Stimulated activated CD8-positive, alpha-beta memory T cell treated with anti-CD3 and anti-CD28 coated beads, Interleukin-12 subunit alpha, Interleukin-12 subunit beta, amount 100 ng/mL, for 1 hour (primary cell): ENCODE data around the gene NOL12.
"Not testable (repeated sequence)": the region's sequence is repeated elsewhere in the genome, so short reads cannot be mapped to it uniquely, and the experiment has no call there.

Experiments used
- DNase-seq: peaks from one replicate; pipeline ENCODE4 v3.0.0-alpha.2; 2020; ENCODE audit warnings: low read depth

NOL12 gene

DNA sequence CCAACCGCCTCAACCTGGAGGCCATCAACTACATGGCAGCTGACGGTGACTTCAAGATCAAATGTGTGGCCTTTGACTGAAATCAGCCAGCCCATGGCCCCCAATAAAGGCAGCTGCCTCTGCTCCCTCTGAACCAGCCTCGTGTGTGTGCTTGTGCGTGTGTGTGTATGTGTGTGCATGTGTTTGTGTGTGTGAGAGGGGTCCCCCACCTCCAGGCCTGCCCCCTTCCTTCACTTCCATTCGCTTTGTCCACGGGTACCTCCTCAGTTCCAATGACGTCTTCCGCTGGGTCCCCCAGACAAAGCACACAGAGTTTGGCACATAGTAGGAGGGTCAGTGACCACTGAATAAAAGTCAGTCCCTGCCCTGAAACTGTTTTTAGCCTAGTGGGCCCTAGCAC, 6.5 kb upstream of the NOL12 start:
- DNase-seq, result no peak

GRCh38 chr22:37680191-37680851, 5.8 kb upstream of the NOL12 start:
- no peak for DNase-seq

DNA sequence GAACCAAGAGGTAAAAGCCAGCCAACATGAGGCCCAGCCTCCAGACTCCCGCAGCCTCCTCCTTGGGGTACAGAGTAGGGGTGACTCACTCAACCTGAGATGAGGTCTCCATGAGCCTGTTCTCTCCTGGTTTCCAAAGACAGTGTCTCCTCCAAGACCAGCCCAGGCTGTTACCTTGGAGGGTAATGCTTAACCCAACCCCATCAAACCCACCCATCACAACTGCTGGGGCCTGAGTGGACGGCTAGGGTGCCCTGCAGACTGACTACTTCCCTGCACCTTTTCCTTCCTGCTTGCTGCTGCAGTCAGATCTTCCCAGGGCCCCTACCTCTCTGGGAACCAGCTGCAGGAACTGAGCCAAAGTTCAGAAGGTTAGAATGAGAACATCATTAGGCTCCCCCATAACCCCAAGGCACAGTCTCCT, 5.1 kb upstream of the NOL12 start:
- no peak for DNase-seq

DNA sequence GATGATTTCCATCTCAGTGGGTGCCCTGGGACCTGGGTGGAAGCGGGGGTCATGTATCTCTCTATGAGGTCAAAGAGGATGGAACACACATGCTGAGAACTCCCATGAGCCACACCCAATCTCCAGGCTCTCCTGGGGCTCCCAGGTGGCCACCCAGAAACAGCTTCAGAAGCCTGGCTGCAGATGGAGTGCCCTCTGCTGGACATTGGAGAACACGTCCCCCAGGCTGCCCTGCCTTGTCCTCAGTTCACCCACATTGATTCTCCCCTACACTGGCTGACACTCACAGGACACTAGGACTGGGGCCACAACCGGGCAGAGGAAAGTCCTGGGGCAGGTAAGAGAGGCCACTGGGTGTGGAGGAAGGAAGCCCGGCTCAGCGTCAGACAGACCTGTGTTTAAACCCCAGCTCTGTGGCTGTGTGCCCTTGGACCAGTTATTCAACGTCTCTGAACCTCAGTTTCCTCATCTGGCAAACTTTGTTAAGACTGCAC, 4.5 kb upstream of the NOL12 start:
- peak; percentile 59 for DNase-seq

GRCh38 chr22:37684803-37685615, 1.1 kb upstream of the NOL12 start:
- no peak for DNase-seq

GRCh38 chr22:37690407-37690806, 4.3 kb downstream of the NOL12 start:
- DNase-seq, result no peak

DNA sequence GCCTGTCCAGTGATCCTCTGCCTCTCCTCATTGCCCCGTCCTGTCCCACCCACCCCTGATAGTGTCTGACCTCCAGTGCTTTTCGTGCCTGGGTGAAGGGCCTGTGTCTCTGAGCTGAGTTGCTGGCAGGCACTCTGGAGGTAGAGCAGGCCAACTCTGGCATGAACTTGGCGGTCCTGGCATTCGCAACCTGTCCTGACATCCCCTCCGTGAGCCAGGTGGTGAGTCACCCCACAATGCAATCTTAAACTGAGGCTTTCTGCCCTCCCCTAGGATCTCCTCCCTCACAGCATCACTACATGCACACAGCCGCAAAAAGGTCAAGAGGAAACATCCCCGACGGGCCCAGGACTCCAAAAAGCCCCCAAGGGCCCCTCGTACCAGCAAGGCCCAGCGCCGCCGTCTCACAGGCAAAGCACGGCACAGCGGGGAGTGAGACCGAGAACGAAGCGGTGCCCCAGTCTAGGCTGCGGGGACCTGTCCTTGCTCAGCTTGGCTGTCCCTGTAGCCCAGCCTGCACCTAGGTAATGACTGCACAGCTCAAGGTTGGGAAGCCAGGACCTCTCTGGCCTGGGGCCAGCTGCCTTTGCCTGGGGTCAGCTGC, 4.9 kb downstream of the NOL12 start:
- no peak for DNase-seq

DNA sequence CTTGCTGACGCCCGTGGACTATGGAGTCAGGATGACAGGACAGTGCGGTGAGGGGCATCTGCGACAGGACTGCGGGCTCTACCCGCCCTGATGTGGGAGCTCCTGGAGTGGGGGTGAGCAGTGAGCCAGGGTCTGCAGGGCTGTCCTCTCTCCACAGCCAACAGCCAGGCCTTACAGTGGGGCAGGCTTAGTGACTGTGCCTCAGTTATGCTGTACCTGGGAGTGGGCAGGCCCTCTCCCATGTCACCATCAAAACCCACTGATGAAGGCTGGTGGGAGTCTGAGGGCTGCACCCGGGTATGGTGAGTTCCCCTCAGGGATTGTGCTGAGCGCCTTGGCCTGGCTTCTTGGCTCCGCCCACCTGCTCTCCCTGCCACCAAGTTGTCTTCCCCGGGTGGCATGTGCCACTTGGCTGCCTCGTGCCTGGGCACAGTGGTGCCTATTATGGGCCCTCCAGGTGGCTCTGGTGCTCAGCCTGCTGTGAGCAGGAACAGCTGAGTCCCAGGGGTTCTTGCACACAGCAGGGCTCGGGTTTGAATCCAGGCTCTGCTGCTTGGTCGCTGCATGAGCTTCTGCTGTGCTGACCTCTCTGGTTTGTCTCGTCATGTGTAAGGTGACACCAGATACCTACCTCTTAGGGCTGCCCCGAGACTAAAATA, 6.6 kb downstream of the NOL12 start:
- no peak for DNase-seq

DNA sequence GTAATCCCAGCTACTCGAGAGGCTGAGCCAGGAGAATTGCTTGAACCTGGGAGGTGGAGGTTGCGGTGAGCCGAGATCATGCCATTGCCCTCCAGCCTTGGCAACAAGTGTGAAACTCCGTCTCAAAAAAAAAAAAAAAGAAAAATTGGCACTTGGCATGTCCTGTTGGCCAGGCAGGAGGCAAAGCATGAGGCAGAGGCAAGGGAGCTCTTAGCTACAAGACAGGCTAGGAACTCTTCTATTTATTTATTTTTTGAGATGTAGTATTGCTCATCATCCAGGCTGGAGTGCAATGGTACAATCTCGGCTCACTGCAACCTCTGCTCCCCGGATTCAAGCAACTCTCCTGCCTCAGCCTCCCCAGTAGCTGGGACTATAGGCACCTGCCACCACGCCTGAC, 8.0 kb downstream of the NOL12 start:
- not testable (repeated sequence) for DNase-seq

GRCh38 chr22:37696260-37696656, 10.1 kb downstream of the NOL12 start:
- not testable (repeated sequence) for DNase-seq

GRCh38 chr22:37696657-37697537, 10.8 kb downstream of the NOL12 start, which contains the start of gene TRIOBP:
Gene TRIOBP (plus strand): TSS chr22:37697048. CDS start chr22:37701366, 4,318 bp downstream.
- peak; percentile 65 for DNase-seq

DNA sequence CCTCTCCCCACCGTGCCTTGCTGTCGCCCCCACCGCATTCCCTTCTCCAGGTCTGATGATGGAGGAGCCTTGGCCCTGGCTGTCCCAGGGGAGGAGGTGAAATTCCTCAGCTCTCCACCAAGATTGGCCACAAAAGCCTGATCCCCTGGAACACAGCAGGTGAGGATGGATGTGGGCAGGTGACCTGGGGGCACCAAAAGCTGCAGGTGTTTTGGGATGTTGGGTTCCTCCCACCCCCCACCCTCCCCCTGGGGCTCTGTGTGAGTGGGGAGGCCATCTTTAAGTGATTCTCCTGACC, 11.3 kb downstream of the NOL12 start:
- DNase-seq, result no peak

DNA sequence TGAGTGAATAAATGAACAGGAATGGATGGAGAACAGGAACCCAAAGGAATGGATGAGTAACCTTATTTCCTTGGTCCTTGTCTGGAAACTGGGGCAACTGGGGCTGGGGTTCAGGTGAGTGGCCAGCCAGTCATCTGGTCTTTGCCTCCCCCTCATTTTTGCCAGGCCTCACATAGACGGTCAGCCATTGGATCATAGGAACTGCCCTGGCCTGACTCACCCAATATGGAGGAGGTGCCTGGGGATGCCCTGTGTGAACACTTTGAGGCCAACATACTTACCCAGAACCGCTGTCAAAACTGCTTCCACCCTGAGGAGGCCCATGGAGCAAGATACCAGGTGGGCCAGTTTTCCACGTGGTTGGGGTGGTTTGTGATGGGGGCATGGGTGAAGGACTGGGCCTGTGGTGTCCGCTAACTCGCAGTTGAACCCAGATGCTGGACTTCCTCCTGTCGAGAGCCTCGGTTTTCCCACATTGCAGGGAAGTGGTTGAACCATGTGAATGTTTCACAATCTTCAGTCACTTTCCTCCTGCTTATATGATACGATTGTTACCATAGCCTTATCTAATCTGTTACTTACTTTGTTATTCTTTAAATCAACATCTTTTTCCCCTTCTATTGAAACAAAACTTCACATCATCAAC, 15.1 kb downstream of the NOL12 start:
- no peak for DNase-seq

DNA sequence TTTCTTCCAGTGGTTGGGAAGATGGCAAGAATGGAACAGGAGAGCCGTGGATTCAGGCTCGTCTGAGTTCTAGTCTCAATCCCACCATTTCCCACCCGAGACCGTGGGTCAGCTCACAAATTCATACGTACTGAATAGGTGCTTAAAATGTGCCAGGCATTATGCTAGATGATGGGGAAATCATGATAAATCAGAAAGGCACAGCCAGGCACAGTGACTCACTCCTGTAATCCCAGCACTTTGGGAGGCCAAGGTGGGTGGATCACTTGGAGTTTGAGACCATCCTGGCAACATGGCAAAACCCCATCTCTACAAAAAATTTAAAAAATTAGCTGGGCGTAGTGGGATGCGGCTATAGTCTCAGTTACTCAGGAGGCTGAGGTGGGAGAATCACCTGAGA, 17.8 kb downstream of the NOL12 start:
- no peak for DNase-seq

- DNase-seq, result no peak
Measured at GRCh38 chr22:37704645-37705044, 18.5 kb downstream of the NOL12 start.

GRCh38 chr22:37705205-37705604, 19.1 kb downstream of the NOL12 start:
- DNase-seq, result no peak

DNA sequence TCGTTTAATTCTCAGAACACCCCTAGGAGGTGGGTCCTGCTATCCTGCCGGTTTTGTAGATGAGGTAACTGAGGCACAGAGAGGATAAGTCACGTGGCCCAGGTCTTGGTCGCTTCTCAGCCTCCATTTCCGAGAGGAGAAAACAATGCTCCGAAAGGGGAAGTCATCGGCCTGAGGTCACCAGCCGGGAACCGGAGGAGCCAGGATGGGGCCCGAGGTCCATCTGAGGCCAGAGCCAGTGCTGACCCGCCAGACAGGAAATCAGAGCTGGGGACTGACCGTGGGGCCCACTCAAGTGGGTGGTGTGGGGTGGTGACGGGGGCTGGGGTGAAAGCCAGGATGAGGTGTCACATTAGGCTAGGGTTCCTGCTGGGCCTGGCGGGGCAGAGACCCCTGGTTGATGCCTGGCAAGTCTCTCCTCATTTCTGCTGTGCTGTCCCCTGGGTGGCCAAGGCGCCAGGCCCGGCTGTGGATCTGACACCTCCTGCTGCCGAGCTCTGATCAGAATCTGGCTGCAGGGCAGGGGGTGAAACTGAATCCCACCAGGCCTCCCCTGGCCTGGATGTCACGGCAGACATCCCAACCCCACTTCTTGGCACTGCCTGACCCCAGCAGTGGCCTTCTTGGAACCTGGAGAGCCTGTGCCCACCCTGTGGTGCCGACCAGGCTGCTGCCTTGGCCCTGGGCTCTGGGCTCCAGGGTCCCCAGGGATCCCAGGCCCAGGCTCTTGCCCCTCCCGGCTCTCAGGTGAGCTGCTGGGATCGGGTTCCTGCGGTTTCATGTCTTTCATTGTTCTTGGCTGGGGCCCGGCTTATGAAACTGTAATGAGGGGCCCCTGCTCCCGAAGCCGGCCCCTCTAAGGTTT, 22.7 kb downstream of the NOL12 start:
- DNase-seq, result no peak

- DNase-seq, result no peak
Measured at GRCh38 chr22:37709445-37709765, 23.3 kb downstream of the NOL12 start.

GRCh38 chr22:37710675-37711074, 24.5 kb downstream of the NOL12 start:
- no peak for DNase-seq

- no peak for DNase-seq
Measured at GRCh38 chr22:37711490-37711889, 25.3 kb downstream of the NOL12 start.
